HG03469 (cell line): ENCODE measurements around the gene TMC5.
"Not testable (repeated sequence)": the region's sequence is repeated elsewhere in the genome, so short reads cannot be mapped to it uniquely, and the experiment has no call there.

ENCODE experiments used
- ATAC-seq: cut with Tn5 transposase; IDR thresholded peaks from one replicate; pipeline ENCODE4 v1.9.1; 2021; ENCODE audit warnings: mild to moderate bottlenecking, moderate library complexity, moderate number of reproducible peaks; ENCODE audit not compliant: unreplicated experiment

TMC5 gene

GRCh38 chr16:19540241-19540970, 122.7 kb downstream of the TMC5 start:
- no peak for ATAC-seq

- ATAC-seq = no peak
Observed at GRCh38 chr16:19542138-19542821, 124.6 kb downstream of the TMC5 start.

- not testable (repeated sequence) for ATAC-seq
Observed at GRCh38 chr16:19543278-19543996, 125.8 kb downstream of the TMC5 start.

GRCh38 chr16:19548144-19548543, 130.5 kb downstream of the TMC5 start:
- ATAC-seq = no peak
